HL-60 (cell line): ENCODE results near the gene FOS.

ENCODE experiments used
- CTCF ChIP-seq: IDR thresholded peaks from one replicate; pipeline ENCODE4 v1.5.1; 2011; ENCODE audit warnings: low read length, control low read depth, inconsistent platforms; ENCODE audit not compliant: insufficient read depth
- POLR2AphosphoS5 ChIP-seq: IDR thresholded peaks from 2 replicates; pipeline ENCODE4 v1.6.1; 2012; ENCODE audit warnings: low read depth

GRCh38 chr14:75280291-75280830 lies 1.7 kb downstream of the FOS start:
- TF ChIP-seq CTCF (no peak), POLR2AphosphoS5 (no peak)
